GM15510 (cell line): ENCODE data around the gene SEC61B.

Source experiments
- POLR2A ChIP-seq: IDR thresholded peaks from 3 replicates; pipeline ENCODE4 v1.6.1; 2011; ENCODE audit warnings: borderline replicate concordance; ENCODE audit not compliant: insufficient read length; ENCODE audit errors: extremely low read depth

Gene SEC61B

GRCh38 chr9:99187311-99187710, 34.8 kb upstream of the SEC61B start:
- TF ChIP-seq POLR2A, result no peak

GRCh38 chr9:99189186-99189585, 32.9 kb upstream of the SEC61B start:
- no peak for TF ChIP-seq POLR2A

- TF ChIP-seq POLR2A, result no peak
Observed at GRCh38 chr9:99189887-99190596, 32.0 kb upstream of the SEC61B start.

GRCh38 chr9:99190597-99191283, 31.3 kb upstream of the SEC61B start:
- no peak for TF ChIP-seq POLR2A

GRCh38 chr9:99192786-99193465, 29.2 kb upstream of the SEC61B start:
- no peak for TF ChIP-seq POLR2A

- no peak for TF ChIP-seq POLR2A
Observed at GRCh38 chr9:99193466-99193821, 28.6 kb upstream of the SEC61B start.

- no peak for TF ChIP-seq POLR2A
Observed at GRCh38 chr9:99197124-99197630, 24.9 kb upstream of the SEC61B start.

- no peak for TF ChIP-seq POLR2A
Observed at GRCh38 chr9:99197987-99198386, 24.1 kb upstream of the SEC61B start.

- TF ChIP-seq POLR2A, result no peak
Observed at GRCh38 chr9:99199938-99200539, 22.0 kb upstream of the SEC61B start.

GRCh38 chr9:99201603-99202002, 20.5 kb upstream of the SEC61B start:
- TF ChIP-seq POLR2A, result no peak

GRCh38 chr9:99210572-99210971, 11.5 kb upstream of the SEC61B start:
- no peak for TF ChIP-seq POLR2A

- no peak for TF ChIP-seq POLR2A
Observed at GRCh38 chr9:99211746-99212145, 10.3 kb upstream of the SEC61B start.

GRCh38 chr9:99213197-99213596, 8.9 kb upstream of the SEC61B start:
- no peak for TF ChIP-seq POLR2A

GRCh38 chr9:99216073-99216472, 6.0 kb upstream of the SEC61B start:
- no peak for TF ChIP-seq POLR2A

- TF ChIP-seq POLR2A, result no peak
Observed at GRCh38 chr9:99220011-99220410, 2.1 kb upstream of the SEC61B start.
